Measurements from ENCODE around the gene TNS2. TPM values are rescaled to one million over a fixed set of nuclear protein-coding genes. Genes with fewer than 3 reads are reported as not detected.

The TNS2 gene
- total and polyA plus RNA-seq, 9 of the 15 experiments (the other 6 are each of a cell fraction or from before 2014, with no cell fraction given), result 0.28 to 3.1 (median 1.2) TPM; not detected in 1

DNA sequence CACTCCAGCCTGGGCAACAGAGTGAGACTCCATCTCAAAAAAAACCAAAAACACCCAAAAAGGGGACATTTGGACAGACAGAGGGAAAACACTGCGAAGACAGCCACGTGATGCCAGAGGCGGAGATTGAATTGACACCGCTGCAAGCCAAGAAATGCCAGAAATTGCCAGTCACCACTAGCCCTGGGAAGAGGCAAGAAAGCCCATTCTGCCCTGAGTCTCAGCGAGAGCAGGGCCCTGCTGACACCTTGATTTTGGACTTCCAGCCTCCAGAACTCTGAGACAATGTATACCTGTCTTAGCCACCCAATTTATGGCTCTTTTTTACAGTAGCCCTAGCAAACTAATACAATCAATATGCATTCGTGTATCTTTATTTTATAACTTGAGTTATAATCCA is 40.2 kb downstream of the TNS2 start:
- no peaks in the 10 kb centered on the region for H4K20me1 ChIP-seq (replicated peaks; ENCODE audit: control insufficient read depth, insufficient read depth, low read length)
- FAIRE-seq (no peak), DNase-seq (ENCODE audit: extremely low read depth in 1 of 4, low spot score in 3 of 4) (no peak), ATAC-seq (no peak)
- no peaks in the 10 kb centered on the region for H3K27me3 ChIP-seq (ENCODE audit: control insufficient read depth in 2 of 2, insufficient read depth in 2 of 2, low read length in 2 of 2)
- peaks cover 6 to 11% of the 10 kb centered on the region in 2 experiments for H3K4me1 ChIP-seq (replicated peaks in 1 of 2; ENCODE audit: control insufficient read depth in 2 of 2, insufficient read depth in 2 of 2, low read length in 2 of 2)
- H3K4me2 ChIP-seq (ENCODE audit: insufficient read depth, low read length), result no peak overlapping the region
- H3K4me3 ChIP-seq, result no peak overlapping the region
- 0 out of 2 replicates have a peak overlapping the region, but pooled peaks have one; percentile 55 for H2AFZ ChIP-seq (ENCODE audit: low read depth, low read length)
- 66% methylated on average over 6 of the region's 6 CpGs for WGBS (ENCODE audit: insufficient coverage, low coverage, missing lambda C conversion rate)
- ChIA-PET CTCF (ENCODE audit: low intra/inter-chr PET ratio) (no interaction called here), POLR2A (interaction anchor here (0.8 to 2.6 kb wide), 4 partner anchors 10 to 211 kb away, joined by 3 to 12 read pairs (median 4); partner anchors contain the start of gene SPRYD3)
- in situ Hi-C loops (cut with MboI), result no loop called here
- BruUV-seq (replicated peaks), result no TSS peak
- H3K9me1 ChIP-seq (ENCODE audit: control insufficient read depth, insufficient read depth, low read length), result no peaks in the 10 kb centered on the region
- H3K9ac ChIP-seq (ENCODE audit: insufficient read depth in 1 of 2, low read depth in 2 of 2, low read length in 2 of 2), result peak overlapping the region in 1 of 2 experiments; percentile 77; a peak in 1 of 4 replicates
- H3K9me3 ChIP-seq (replicated peaks; ENCODE audit: control insufficient read depth, insufficient read depth, low read depth, low read length), result no peaks in the 10 kb centered on the region
- no peaks in the 10 kb centered on the region for H3K36me3 ChIP-seq (ENCODE audit: control insufficient read depth, insufficient read depth, low read length)
- intact Hi-C loops (cut with micrococcal nuclease), result no loop called here
- no peaks in the 10 kb centered on the region for H3K79me2 ChIP-seq (ENCODE audit: control insufficient read depth, insufficient read depth, low read length)
- H3K27ac ChIP-seq (ENCODE audit: extremely low read depth, low read depth, low read length), result no peak overlapping the region
- no peak for TF ChIP-seq ZKSCAN8 (CRISPR knock-in tag; IDR thresholded peaks at IDR 0.05)
- TF ChIP-seq ILK (tag; IDR thresholded peaks at IDR 0.05; ENCODE audit: borderline replicate concordance, low read depth), result no peak
- TF ChIP-seq ZNF707 (CRISPR knock-in tag; conservative IDR thresholded peaks at IDR 0.05), result no peak
- no peak for TF ChIP-seq JUN (IDR thresholded peaks at IDR 0.05; ENCODE audit: borderline replicate concordance, low read depth, low read length)
- no peak for TF ChIP-seq JUN (CRISPR knock-in tag; IDR thresholded peaks at IDR 0.05; ENCODE audit: borderline replicate concordance)
- TF ChIP-seq MEF2A (IDR thresholded peaks at IDR 0.05; ENCODE audit: control insufficient read depth, low read depth, low read length), result no peak
- TF ChIP-seq, protein P1, sequence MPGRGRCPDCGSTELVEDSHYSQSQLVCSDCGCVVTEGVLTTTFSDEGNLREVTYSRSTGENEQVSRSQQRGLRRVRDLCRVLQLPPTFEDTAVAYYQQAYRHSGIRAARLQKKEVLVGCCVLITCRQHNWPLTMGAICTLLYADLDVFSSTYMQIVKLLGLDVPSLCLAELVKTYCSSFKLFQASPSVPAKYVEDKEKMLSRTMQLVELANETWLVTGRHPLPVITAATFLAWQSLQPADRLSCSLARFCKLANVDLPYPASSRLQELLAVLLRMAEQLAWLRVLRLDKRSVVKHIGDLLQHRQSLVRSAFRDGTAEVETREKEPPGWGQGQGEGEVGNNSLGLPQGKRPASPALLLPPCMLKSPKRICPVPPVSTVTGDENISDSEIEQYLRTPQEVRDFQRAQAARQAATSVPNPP (IDR thresholded peaks at IDR 0.05; ENCODE audit: borderline replicate concordance, insufficient read depth, insufficient read length), result no peak
- no peak for TF ChIP-seq ZNF512 (tag; IDR thresholded peaks at IDR 0.05)
- TF ChIP-seq U2AF2 (optimal IDR thresholded peaks at IDR 0.05; ENCODE audit: low read depth, low read length), result no peak
- TF ChIP-seq MAX (CRISPR knock-in tag; IDR thresholded peaks at IDR 0.05), result no peak
- TF ChIP-seq NR3C1 (CRISPR knock-in tag; IDR thresholded peaks at IDR 0.05), result no peak
- no peak for TF ChIP-seq HDAC8 (tag; IDR thresholded peaks at IDR 0.05)
- TF ChIP-seq FOXJ3 (CRISPR knock-in tag; IDR thresholded peaks at IDR 0.05), result no peak
